ENCODE data around the gene KRT15. TPM values are rescaled to one million over a fixed set of nuclear protein-coding genes. Genes with fewer than 3 reads are reported as not detected.

The KRT15 gene
- total RNA-seq, 2 experiments from 2014 or later: not detected

DNA sequence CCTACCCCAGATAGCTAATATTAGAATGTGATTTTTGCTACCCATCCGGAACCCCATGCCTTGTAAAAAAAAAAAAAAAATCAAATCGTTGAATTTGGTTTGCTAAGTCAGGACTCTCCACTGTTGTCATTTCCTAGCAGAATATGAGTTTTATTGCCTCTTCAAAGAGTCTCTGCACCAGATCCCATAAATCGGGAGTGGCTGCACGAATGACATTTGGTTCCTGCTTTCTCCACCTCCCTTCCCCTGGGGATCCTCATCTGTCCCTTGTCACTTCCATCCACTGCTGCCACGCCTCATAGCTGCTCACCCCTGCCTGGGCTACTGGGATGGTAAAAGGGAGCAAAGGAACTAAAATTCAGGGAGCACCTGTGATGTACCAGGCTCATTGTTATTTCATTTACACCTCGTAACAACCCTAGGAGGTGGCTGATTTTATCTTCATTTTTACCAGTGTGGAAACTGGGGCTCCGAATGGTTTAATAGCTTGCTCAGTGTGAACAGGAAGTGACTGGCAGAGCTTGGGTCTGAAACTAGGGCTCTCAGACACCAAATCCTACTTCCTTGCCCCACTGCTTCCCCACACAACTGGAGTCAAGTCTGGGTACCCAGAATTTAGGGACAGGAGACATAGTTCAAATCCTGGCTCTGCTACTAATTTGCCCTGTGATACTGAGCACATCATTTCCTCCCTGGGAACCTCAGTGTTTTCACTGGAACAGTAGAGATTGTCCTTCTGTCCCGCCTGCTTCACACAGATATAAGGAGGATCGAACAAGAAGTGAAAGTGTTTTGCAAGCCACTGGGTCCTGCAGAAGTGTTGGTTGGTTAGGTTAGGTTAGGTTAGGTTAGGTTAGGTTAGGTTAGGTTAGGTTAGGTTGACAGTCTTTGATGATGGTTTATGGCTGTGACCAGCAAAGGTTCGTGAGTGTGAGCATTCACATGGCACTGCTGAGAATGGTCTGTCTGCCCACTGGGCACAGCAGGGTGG is 28.4 kb downstream of the KRT15 start:
- Mint-ChIP-seq H3K4me3 (no peak overlapping the region), H3K27me3 (no peaks in the 10 kb centered on the region), H3K4me1 (peaks cover 2% of the 10 kb centered on the region), H3K36me3 (ENCODE audit: low read depth) (no peaks in the 10 kb centered on the region), H3K27ac (no peak overlapping the region), H3K9me3 (no peaks in the 10 kb centered on the region)
- no peak for DNase-seq
- ChIA-PET CTCF (interaction anchor here (0.9 to 2.6 kb wide), 3 partner anchors 13 to 159 kb away, joined by 3 to 8 read pairs (median 3); no protein-coding TSS in a partner anchor), POLR2A (no interaction called here)

DNA sequence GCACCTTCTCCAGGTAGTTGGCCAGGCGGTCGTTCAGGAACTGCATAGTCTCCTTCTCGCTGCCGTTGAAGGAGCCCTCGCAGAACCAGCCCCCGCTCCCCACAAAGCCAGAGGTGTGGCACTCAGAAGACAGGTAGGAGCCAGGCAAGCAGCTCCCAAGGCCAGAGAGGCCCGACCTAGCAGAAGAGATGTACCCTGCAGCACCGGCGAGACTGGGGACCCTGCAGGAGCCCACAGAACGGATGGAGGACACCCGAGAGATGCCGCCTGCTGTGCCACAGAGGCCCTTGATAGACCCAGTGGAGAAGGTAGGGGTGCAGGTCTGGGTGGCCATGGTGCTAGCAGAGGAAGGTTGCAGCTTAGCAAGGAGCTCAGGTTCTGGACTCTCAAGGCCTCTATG is 29.2 kb downstream of the KRT15 start, which contains the start of gene KRT36:
KRT36 (minus strand) TSS at position 380 of the 400 bp plus-strand sequence; CDS start at position 334, 46 bp downstream.
- Mint-ChIP-seq H3K9me3 (no peaks in the 10 kb centered on the region), H3K4me1 (peaks cover 2% of the 10 kb centered on the region), H3K27me3 (no peaks in the 10 kb centered on the region), H3K4me3 (no peak within 1 kb of the TSS), H3K36me3 (ENCODE audit: low read depth) (no peaks in the 10 kb centered on the region), H3K27ac (no peak within 1 kb of the TSS)
- ChIA-PET CTCF (interaction anchor here (1.8 kb wide), 1 partner anchor 159 kb away, joined by 3 read pairs; no protein-coding TSS in a partner anchor), POLR2A (no interaction called here)
- DNase-seq: no peak

DNA sequence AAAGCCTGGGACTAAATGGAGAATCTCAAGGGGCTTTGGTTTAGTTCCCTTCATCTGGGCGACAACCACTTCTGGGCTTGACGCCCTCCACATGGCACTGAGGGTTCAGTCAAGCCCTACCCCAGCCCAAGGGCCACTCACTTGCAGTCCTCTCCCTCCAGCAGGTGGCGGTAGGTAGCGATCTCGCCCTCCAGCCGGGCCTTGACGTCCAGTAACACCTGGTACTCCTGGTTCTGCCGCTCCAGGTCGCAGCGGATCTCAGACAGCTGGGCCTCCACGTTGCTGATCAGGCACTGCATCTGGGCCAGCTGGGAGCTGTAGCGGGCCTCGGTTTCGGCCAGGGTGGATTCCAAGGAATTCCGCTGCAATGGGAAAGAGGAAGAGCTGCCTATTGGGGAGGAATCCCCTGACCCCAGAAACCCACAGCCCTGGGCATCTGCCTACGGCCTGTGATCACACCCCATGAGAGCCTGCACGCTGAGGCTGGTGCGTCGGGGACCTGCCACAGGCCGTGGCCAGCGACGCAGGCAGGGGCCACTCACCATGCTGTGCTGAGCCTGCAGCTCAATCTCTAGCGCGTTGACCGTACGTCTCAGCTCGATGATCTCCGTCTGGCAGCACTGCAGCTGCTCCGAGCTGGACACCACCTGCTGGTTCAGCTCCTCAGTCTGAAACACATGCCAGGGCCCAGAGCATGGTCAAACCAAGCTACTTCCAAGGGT is 31.7 kb downstream of the KRT15 start:
- H3K4me1 Mint-ChIP-seq: peaks cover 2% of the 10 kb centered on the region
- peak; percentile 42 for DNase-seq
- ChIA-PET CTCF (interaction anchor here (1.6 to 2.1 kb wide), 4 partner anchors 9 to 179 kb away, joined by 4 to 6 read pairs (median 4); no protein-coding TSS in a partner anchor), POLR2A (no interaction called here)
- H3K4me3 Mint-ChIP-seq: no peak overlapping the region
- peaks cover 4% of the 10 kb centered on the region for H3K27me3 Mint-ChIP-seq
- no peak overlapping the region for H3K27ac Mint-ChIP-seq
- H3K36me3 Mint-ChIP-seq (ENCODE audit: low read depth): no peaks in the 10 kb centered on the region
- no peaks in the 10 kb centered on the region for H3K9me3 Mint-ChIP-seq

DNA sequence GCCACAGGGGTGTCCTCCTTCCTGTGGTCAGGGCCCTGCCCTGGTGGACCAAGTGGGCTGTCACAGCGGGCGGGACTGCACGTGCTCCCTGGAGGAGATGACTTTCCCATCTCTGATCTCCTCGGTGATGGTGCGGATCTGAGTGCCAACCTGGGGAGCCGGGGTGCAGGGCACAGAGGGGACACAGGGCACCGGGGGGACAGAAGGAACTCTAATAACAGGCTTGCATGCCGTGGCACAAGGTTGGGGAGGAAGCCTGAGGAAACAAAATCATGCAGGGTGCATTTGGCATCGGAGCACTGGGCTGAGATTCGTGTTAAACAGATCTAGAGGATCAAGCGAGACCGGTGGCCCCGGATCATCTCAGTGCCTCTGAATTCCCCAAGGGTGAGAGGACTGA is 32.4 kb downstream of the KRT15 start:
- no peak overlapping the region for H3K27ac Mint-ChIP-seq
- peaks cover 2% of the 10 kb centered on the region for H3K4me1 Mint-ChIP-seq
- no peaks in the 10 kb centered on the region for H3K9me3 Mint-ChIP-seq
- ChIA-PET CTCF (interaction anchor here (1.6 to 2.1 kb wide), 3 partner anchors 9 to 180 kb away, joined by 4 to 6 read pairs (median 5); no protein-coding TSS in a partner anchor), POLR2A (no interaction called here)
- no peak overlapping the region for H3K4me3 Mint-ChIP-seq
- no peaks in the 10 kb centered on the region for H3K36me3 Mint-ChIP-seq (ENCODE audit: low read depth)
- no peak for DNase-seq
- H3K27me3 Mint-ChIP-seq: peaks cover 4% of the 10 kb centered on the region

DNA sequence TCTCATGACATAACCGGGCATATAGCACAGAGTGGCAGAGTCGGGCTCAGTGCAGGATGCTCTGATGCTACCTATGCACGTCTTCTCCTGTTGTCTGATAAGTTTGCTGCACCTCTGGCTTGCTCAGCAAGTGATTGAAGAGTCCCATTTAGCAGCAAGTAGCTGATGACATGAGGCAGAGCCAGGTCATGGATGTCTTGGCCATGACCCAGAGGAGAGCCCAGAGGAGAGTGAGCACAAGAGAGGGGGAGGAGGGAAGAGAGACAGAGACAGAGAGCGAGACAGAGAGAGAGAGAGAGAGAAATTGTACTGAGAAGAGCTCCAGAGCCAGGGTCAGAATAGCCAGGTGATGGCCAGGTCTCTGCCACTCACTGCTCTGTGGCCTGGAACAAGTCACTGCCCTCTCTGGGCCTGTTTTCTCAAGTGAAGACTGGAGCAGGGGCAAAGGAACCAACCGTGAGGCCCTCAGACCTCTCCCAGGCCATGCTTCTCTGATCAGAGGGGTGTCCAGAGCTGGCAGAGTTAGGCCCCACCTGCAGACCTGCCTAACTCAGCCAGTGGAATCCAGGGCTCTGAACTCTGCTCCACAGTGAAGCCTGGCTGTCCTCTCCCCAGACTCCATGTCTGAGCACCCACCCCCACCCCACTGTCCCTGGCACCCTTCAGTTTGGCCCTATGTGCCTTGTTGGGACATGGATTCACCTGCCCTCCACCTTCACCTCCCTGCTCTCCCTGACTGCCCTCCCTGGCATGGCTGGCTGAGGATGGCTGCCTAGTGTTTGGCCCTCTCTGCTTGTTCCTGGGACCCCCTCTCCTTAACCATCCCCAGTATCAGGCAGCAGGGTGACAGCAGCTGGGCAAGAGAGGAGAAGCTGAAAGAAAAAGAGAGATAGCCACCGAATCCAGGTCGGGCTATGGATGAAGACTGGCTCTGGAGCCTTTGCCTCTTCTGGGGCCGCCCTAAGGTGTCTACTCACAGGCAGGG is 33.5 kb downstream of the KRT15 start:
- ChIA-PET POLR2A (no interaction called here), CTCF (interaction anchor here (1.7 kb wide), 1 partner anchor 10 kb away, joined by 4 read pairs; no protein-coding TSS in a partner anchor)
- DNase-seq: no peak
- H3K36me3 Mint-ChIP-seq (ENCODE audit: low read depth): no peaks in the 10 kb centered on the region
- no peaks in the 10 kb centered on the region for H3K9me3 Mint-ChIP-seq
- H3K4me1 Mint-ChIP-seq: peaks cover 2% of the 10 kb centered on the region
- H3K27ac Mint-ChIP-seq: no peak overlapping the region
- peaks cover 4% of the 10 kb centered on the region for H3K27me3 Mint-ChIP-seq
- H3K4me3 Mint-ChIP-seq: no peak overlapping the region

DNA sequence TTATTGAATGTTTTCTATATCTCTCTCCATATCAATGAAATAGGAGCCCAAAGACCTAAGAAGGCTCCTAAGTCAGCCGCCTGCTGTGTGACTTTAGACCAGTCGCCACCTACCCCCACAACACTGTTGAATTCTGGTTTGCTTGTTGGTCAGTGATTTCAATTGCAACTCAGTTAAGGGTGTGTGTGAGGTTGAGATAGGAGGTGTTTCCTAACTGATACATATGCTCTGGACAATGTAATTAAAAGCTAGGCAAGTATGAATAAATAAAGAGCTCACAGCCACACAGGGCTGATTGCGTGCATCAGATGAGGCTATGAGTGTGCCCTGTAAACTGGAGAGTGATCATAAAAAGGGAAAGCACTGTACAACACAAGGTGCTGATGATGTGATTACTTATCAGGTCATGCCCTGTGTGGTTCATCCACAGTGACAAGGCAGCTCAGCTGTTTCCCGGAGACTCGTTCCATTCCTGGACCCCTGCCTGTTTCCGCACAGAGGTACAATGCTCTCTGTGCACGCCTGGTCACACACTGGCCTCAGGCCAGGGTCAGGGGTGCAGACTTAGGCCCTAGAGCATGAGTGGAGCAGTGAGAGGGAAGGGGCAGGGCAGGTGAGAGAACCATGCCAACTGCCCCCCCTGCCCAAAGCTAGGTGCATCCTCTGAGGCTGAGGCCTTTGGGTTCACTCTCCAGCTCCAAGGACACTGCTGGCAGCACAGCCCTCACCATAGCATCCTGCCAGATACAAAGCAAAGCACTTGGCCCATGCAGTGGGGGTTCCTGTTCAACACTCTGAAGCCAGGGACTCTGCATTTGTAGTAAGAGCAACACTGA is 34.5 kb downstream of the KRT15 start:
- H3K36me3 Mint-ChIP-seq (ENCODE audit: low read depth): no peaks in the 10 kb centered on the region
- H3K27me3 Mint-ChIP-seq: peaks cover 4% of the 10 kb centered on the region
- no peaks in the 10 kb centered on the region for H3K9me3 Mint-ChIP-seq
- ChIA-PET POLR2A (no interaction called here), CTCF (interaction anchor here (1.0 kb wide), 1 partner anchor 65 kb away, joined by 4 read pairs; no protein-coding TSS in a partner anchor)
- DNase-seq: no peak
- H3K4me3 Mint-ChIP-seq: no peak overlapping the region
- H3K4me1 Mint-ChIP-seq: no peaks in the 10 kb centered on the region
- no peak overlapping the region for H3K27ac Mint-ChIP-seq

DNA sequence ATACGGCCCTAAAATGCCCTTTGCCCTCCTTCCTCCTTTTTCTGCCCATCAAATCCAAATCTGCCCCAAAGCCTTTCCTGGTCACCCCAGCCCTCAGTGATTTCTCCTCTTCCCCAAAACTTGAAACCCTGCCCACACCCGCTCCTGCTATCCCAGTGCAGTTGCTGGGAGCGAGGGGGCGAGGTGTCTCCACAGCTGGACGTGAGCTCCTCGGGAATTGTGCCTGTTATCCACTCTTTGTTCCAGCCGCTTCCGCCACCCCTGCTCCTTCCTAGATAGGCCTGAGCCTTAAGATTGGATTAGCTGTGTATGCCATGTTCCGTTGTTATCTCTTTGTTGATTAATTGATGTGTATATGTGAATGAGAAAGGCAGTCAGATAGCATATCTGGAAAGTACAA is 35.2 kb downstream of the KRT15 start:
- no peaks in the 10 kb centered on the region for H3K4me1 Mint-ChIP-seq
- CTCF ChIA-PET: interaction anchor here (1.0 to 1.5 kb wide), 2 partner anchors 14 to 65 kb away, joined by 3 to 4 read pairs; no protein-coding TSS in a partner anchor
- no peak overlapping the region for H3K27ac Mint-ChIP-seq
- DNase-seq: no peak
- POLR2A ChIA-PET: no interaction called here
- no peaks in the 10 kb centered on the region for H3K9me3 Mint-ChIP-seq
- H3K36me3 Mint-ChIP-seq (ENCODE audit: low read depth): no peaks in the 10 kb centered on the region
- peaks cover 4% of the 10 kb centered on the region for H3K27me3 Mint-ChIP-seq
- H3K4me3 Mint-ChIP-seq: no peak overlapping the region

DNA sequence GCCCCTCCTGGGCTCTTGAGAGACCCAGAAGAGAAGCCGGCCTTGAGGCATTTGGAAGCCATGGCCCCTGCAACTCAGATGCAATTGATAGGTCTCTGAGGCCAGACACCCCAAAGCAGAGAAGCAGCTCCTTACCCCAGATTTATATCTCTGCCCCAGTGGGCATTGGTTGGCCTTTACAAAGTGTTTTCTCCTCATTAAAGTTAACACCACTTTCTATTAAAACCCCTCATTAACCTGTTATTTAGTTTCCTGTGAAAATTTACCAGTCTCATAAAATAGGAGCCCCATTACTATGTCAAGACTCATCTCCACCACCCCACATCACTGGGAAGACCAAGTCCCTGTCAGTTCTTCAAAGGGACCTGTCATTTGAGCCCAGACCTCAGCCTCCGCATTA is 37.7 kb downstream of the KRT15 start, which contains the start of gene KRT35:
KRT35 (minus strand) TSS at position 116 of the 400 bp plus-strand sequence; CDS start at position 62, 54 bp downstream.
- peaks cover 4% of the 10 kb centered on the region for H3K27me3 Mint-ChIP-seq
- no peaks in the 10 kb centered on the region for H3K9me3 Mint-ChIP-seq
- no peaks in the 10 kb centered on the region for H3K4me1 Mint-ChIP-seq
- CTCF ChIA-PET: interaction anchor here (0.6 kb wide), 1 partner anchor 213 kb away, joined by 3 read pairs; no protein-coding TSS in a partner anchor
- no peak for DNase-seq
- POLR2A ChIA-PET: no interaction called here
- H3K27ac Mint-ChIP-seq: no peak within 1 kb of the TSS
- H3K36me3 Mint-ChIP-seq (ENCODE audit: low read depth): no peaks in the 10 kb centered on the region
- no peak within 1 kb of the TSS for H3K4me3 Mint-ChIP-seq

DNA sequence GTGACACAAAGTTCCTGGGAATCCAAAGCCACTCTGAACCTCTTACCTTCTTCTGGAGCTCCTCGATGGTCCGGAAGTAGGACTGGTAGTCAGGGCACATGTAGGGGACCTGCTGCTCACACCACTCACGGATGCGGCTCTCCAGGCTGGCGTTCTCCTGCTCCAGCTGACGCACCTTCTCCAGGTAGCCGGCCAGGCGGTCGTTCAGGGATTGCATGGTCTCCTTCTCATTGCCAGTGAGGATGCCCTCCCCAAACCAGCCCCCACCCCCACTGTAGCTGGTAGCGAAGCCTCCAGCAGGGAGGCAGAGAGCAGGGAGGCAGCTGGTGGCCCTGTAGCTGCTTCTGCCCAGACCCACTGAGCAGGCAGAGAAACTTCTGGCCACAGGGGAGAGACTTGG is 38.1 kb downstream of the KRT15 start:
- POLR2A ChIA-PET: no interaction called here

DNA sequence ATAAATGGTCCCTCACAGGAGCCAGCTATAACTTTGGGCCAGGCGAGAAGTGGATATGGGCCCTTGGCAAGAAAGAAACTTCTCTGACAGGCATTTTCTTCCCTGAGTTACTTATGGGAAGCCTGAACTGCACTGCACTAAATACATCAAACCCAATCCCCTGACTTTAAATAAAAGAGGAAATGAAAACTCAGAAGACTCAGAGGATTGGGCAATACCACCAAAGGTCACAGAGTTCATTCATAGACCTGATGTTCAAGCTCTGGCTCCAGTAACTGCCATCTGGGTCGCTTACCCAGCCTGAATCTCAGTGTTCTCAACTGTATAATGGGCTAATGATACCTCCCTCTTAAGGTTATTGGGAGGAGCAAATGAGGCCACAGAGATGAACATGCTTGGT is 38.6 kb downstream of the KRT15 start:
- H3K4me3 Mint-ChIP-seq: no peak overlapping the region
- H3K4me1 Mint-ChIP-seq: no peaks in the 10 kb centered on the region
- peaks cover 4% of the 10 kb centered on the region for H3K27me3 Mint-ChIP-seq
- CTCF ChIA-PET: no interaction called here
- no peaks in the 10 kb centered on the region for H3K36me3 Mint-ChIP-seq (ENCODE audit: low read depth)
- POLR2A ChIA-PET: no interaction called here
- no peak overlapping the region for H3K27ac Mint-ChIP-seq
- no peak for DNase-seq
- no peaks in the 10 kb centered on the region for H3K9me3 Mint-ChIP-seq

More for the DNA sequence above, 38.1 kb downstream of the KRT15 start:
- H3K4me3 Mint-ChIP-seq: no peak overlapping the region
- H3K27me3 Mint-ChIP-seq: peaks cover 4% of the 10 kb centered on the region
- H3K27ac Mint-ChIP-seq: no peak overlapping the region
- no peaks in the 10 kb centered on the region for H3K9me3 Mint-ChIP-seq
- H3K4me1 Mint-ChIP-seq: no peaks in the 10 kb centered on the region
- CTCF ChIA-PET: no interaction called here
- no peaks in the 10 kb centered on the region for H3K36me3 Mint-ChIP-seq (ENCODE audit: low read depth)
- no peak for DNase-seq

DNA sequence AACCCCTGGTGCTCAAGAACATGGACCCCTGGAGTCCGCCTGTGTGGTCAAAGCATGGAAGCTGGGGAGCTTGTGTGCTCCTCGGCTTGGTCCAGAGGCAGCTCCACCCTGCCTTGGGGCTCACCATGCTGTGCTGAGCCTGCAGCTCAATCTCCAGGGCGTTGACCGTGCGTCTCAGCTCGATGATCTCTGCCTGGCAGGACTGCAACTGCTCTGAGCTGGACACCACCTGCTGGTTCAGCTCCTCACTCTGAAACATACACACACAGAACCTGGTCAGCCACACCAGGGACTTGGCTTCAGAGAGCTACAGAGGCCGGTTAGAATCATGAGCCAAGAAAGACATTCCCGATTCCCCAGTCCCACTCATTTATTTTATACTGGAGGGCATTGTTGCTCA is 40.5 kb downstream of the KRT15 start:
- CTCF ChIA-PET: interaction anchor here (1.1 kb wide), 1 partner anchor 20 kb away, joined by 3 read pairs; no protein-coding TSS in a partner anchor
- no peak overlapping the region for H3K27ac Mint-ChIP-seq
- no peaks in the 10 kb centered on the region for H3K36me3 Mint-ChIP-seq (ENCODE audit: low read depth)
- POLR2A ChIA-PET: no interaction called here
- no peak overlapping the region for H3K4me3 Mint-ChIP-seq
- H3K9me3 Mint-ChIP-seq: no peaks in the 10 kb centered on the region
- peaks cover 2% of the 10 kb centered on the region for H3K27me3 Mint-ChIP-seq
- DNase-seq: no peak
- H3K4me1 Mint-ChIP-seq: no peaks in the 10 kb centered on the region

All from activated CD4-positive, alpha-beta memory T cell treated with anti-CD3 and anti-CD28 coated beads, Interleukin-2, amount 10 ng/mL, durations not matched to agents 7 days and 5 days (primary cell).